ENCODE results near the gene VPS13A. TPM values are rescaled to one million over a fixed set of nuclear protein-coding genes. Genes with fewer than 3 reads are reported as not detected.

VPS13A gene
- total and polyA plus RNA-seq, 4 donors: 2.4 to 45.1 (median 22.6) TPM

GRCh38 chr9:77224746-77225312 lies 47.5 kb downstream of the VPS13A start (continued):
- TF ChIP-seq, protein P1, sequence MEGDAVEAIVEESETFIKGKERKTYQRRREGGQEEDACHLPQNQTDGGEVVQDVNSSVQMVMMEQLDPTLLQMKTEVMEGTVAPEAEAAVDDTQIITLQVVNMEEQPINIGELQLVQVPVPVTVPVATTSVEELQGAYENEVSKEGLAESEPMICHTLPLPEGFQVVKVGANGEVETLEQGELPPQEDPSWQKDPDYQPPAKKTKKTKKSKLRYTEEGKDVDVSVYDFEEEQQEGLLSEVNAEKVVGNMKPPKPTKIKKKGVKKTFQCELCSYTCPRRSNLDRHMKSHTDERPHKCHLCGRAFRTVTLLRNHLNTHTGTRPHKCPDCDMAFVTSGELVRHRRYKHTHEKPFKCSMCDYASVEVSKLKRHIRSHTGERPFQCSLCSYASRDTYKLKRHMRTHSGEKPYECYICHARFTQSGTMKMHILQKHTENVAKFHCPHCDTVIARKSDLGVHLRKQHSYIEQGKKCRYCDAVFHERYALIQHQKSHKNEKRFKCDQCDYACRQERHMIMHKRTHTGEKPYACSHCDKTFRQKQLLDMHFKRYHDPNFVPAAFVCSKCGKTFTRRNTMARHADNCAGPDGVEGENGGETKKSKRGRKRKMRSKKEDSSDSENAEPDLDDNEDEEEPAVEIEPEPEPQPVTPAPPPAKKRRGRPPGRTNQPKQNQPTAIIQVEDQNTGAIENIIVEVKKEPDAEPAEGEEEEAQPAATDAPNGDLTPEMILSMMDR (IDR thresholded peaks at IDR 0.05; ENCODE audit: low read depth, low read length, missing input control): no peak
- TF ChIP-seq NR2F2 (IDR thresholded peaks at IDR 0.05): no peak
- no peak for TF ChIP-seq TAF1 (conservative IDR thresholded peaks at IDR 0.05)
- TF ChIP-seq RAD21 (IDR thresholded peaks at IDR 0.05): no peak
- TF ChIP-seq MAX (IDR thresholded peaks at IDR 0.05): no peak

DNA sequence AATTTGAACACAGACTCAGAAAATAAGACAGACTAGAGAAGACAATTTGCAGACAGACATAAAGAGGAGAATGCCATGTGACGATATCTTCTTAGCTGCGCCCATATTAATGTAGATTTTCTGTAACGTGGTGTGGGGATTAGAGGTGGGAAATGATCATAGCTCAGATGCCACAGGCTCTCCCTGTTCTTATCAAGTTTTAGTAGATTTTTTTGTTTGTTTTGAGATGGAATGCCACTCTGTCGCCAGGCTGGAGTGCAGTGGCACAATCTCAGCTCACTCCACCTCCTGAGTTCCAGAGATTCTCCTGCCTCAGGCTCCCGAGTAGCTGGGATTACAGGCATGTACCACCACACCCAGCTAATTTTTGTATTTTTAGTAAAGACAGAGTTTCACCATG lies 59.4 kb downstream of the VPS13A start:
- WGBS: 85% methylated on average over 5 of the region's 5 CpGs
- TF ChIP-seq GABPA (IDR thresholded peaks at IDR 0.05 in 1 of 2, conservative IDR thresholded peaks at IDR 0.05 in 1 of 2): no peak
- TF ChIP-seq JUND (IDR thresholded peaks at IDR 0.05): no peak
- TF ChIP-seq FOXA2 (IDR thresholded peaks at IDR 0.05): no peak
- TF ChIP-seq, protein P2, sequence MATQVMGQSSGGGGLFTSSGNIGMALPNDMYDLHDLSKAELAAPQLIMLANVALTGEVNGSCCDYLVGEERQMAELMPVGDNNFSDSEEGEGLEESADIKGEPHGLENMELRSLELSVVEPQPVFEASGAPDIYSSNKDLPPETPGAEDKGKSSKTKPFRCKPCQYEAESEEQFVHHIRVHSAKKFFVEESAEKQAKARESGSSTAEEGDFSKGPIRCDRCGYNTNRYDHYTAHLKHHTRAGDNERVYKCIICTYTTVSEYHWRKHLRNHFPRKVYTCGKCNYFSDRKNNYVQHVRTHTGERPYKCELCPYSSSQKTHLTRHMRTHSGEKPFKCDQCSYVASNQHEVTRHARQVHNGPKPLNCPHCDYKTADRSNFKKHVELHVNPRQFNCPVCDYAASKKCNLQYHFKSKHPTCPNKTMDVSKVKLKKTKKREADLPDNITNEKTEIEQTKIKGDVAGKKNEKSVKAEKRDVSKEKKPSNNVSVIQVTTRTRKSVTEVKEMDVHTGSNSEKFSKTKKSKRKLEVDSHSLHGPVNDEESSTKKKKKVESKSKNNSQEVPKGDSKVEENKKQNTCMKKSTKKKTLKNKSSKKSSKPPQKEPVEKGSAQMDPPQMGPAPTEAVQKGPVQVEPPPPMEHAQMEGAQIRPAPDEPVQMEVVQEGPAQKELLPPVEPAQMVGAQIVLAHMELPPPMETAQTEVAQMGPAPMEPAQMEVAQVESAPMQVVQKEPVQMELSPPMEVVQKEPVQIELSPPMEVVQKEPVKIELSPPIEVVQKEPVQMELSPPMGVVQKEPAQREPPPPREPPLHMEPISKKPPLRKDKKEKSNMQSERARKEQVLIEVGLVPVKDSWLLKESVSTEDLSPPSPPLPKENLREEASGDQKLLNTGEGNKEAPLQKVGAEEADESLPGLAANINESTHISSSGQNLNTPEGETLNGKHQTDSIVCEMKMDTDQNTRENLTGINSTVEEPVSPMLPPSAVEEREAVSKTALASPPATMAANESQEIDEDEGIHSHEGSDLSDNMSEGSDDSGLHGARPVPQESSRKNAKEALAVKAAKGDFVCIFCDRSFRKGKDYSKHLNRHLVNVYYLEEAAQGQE (IDR thresholded peaks at IDR 0.05): no peak
- no peak for TF ChIP-seq TAF1 (conservative IDR thresholded peaks at IDR 0.05)
- TF ChIP-seq EGR1 (IDR thresholded peaks at IDR 0.05; ENCODE audit: low read depth in 2 of 2): no peak
- TF ChIP-seq MAX (IDR thresholded peaks at IDR 0.05): no peak
- TF ChIP-seq, protein P1 (IDR thresholded peaks at IDR 0.05; ENCODE audit: low read depth, low read length, missing input control): no peak
- TF ChIP-seq, protein P3, sequence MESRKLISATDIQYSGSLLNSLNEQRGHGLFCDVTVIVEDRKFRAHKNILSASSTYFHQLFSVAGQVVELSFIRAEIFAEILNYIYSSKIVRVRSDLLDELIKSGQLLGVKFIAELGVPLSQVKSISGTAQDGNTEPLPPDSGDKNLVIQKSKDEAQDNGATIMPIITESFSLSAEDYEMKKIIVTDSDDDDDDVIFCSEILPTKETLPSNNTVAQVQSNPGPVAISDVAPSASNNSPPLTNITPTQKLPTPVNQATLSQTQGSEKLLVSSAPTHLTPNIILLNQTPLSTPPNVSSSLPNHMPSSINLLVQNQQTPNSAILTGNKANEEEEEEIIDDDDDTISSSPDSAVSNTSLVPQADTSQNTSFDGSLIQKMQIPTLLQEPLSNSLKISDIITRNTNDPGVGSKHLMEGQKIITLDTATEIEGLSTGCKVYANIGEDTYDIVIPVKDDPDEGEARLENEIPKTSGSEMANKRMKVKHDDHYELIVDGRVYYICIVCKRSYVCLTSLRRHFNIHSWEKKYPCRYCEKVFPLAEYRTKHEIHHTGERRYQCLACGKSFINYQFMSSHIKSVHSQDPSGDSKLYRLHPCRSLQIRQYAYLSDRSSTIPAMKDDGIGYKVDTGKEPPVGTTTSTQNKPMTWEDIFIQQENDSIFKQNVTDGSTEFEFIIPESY (IDR thresholded peaks at IDR 0.05): no peak

More for the DNA sequence above, 59.4 kb downstream of the VPS13A start:
- Histone ChIP-seq H3K36me3 (ENCODE audit: control insufficient read depth in 4 of 4, insufficient read depth in 3 of 4, low read depth in 1 of 4, low read length in 3 of 4) (peaks cover 0 to 4% (median under 1%) of the 10 kb centered on the region in 4 donors), H3K27me3 (ENCODE audit: control insufficient read depth in 4 of 4, insufficient read depth in 4 of 4, low read length in 3 of 4) (no peaks in the 10 kb centered on the region), H3K9ac (ENCODE audit: low read depth in 1 of 2, low read length in 2 of 2) (no peak overlapping the region), H3K27ac (ENCODE audit: low read depth in 1 of 2, low read length in 2 of 2) (no peak overlapping the region), H3K4me1 (ENCODE audit: control insufficient read depth in 4 of 4, insufficient read depth in 4 of 4, low read length in 3 of 4) (no peaks in the 10 kb centered on the region), H3K4me3 (ENCODE audit: low read depth in 1 of 3, low read length in 3 of 3) (no peak overlapping the region), H3K9me3 (ENCODE audit: control insufficient read depth in 4 of 4, low read length in 3 of 4) (no peaks in the 10 kb centered on the region)
- no peak for DNase-seq (ENCODE audit: low spot score)

Measured in liver (tissue), 9 donors.